ENCODE results near the gene ZNF609. TPM values are rescaled to one million over a fixed set of nuclear protein-coding genes. Genes with fewer than 3 reads are reported as not detected.
A peak's percentile ranks its signal among the peaks of the same experiment; 100 is the strongest.

The ZNF609 gene
- polyA plus RNA-seq, 2 of the 4 experiments (the other 2 are of a cell fraction): 19.6 to 39.9 TPM

GRCh38 chr15:64461721-64462162 lies 1.4 kb downstream of the ZNF609 start:
- DNase-seq (ENCODE audit: low read depth in 1 of 2, low spot score in 1 of 2) (peak; percentile 20 to 44), FAIRE-seq (no peak), ATAC-seq (peak; percentile 2 to 34; a peak in 3 of 6 replicates)
- WGBS (ENCODE audit: missing lambda C conversion rate): 23% methylated on average over 5 of the region's 5 CpGs
- Histone ChIP-seq H3K4me3 (peak overlapping the region; percentile 85), H3K9me3 (no peaks in the 10 kb centered on the region), H3K4me1 (peaks cover 48% of the 10 kb centered on the region), H3K4me2 (peak overlapping the region; percentile 84), H3K27ac (peak overlapping the region; percentile 98)
- ChIA-PET POLR2A (interaction anchor here (1.0 kb wide), 1 partner anchor 81 kb away, joined by 4 read pairs; no protein-coding TSS in a partner anchor), CTCF (interaction anchor here (0.5 to 1.5 kb wide), 8 partner anchors 8 to 266 kb away, joined by 3 to 6 read pairs (median 3); no protein-coding TSS in a partner anchor)
- 0 out of 5 replicates have a peak, but pooled peaks of 1 of the 2 experiments have one; percentile 6 for TF ChIP-seq JUN (IDR thresholded peaks at IDR 0.05)
- TF ChIP-seq PBX3 (IDR thresholded peaks at IDR 0.05): no peak

GRCh38 chr15:64462492-64462891 lies 2.1 kb downstream of the ZNF609 start:
- ATAC-seq (no peak), DNase-seq (ENCODE audit: low read depth in 1 of 2, low spot score in 1 of 2) (no peak), FAIRE-seq (no peak)
- Histone ChIP-seq H3K4me2 (peak overlapping the region; percentile 84), H3K4me3 (no peak overlapping the region), H3K27ac (peak overlapping the region in 1 of 2 experiments; percentile 98; a peak in 1 of 6 replicates), H3K9me3 (no peaks in the 10 kb centered on the region), H3K4me1 (peaks cover 48% of the 10 kb centered on the region)
- ChIA-PET CTCF (interaction anchor here (0.7 to 1.4 kb wide), 3 partner anchors 26 to 222 kb away, joined by 3 read pairs; no protein-coding TSS in a partner anchor), POLR2A (no interaction called here)
- TF ChIP-seq MAX (IDR thresholded peaks at IDR 0.05) (no peak), TFCP2L1 (CRISPR knock-in tag; IDR thresholded peaks at IDR 0.05) (no peak), RARB (CRISPR knock-in tag; IDR thresholded peaks at IDR 0.05) (no peak), RCOR1 (IDR thresholded peaks at IDR 0.05; ENCODE audit: low read depth, low read length) (no peak), HES2 (IDR thresholded peaks at IDR 0.05) (no peak)

GRCh38 chr15:64464276-64465005 lies 4.1 kb downstream of the ZNF609 start:
- CTCF ChIA-PET: interaction anchor here (0.6 to 2.3 kb wide), 3 partner anchors 14 to 217 kb away, joined by 3 to 7 read pairs (median 4); no protein-coding TSS in a partner anchor
- no peaks in the 10 kb centered on the region for H3K9me3 ChIP-seq
- H3K4me2 ChIP-seq: 0 out of 3 replicates have a peak overlapping the region, but pooled peaks have one; percentile 1
- POLR2A ChIA-PET: no interaction called here
- 86% methylated on average over 3 of the region's 3 CpGs for WGBS (ENCODE audit: missing lambda C conversion rate)
- no peak for TF ChIP-seq EHF (CRISPR knock-in tag; IDR thresholded peaks at IDR 0.05)
- no peak for TF ChIP-seq RAD21 (conservative IDR thresholded peaks at IDR 0.05 in 1 of 2, IDR thresholded peaks at IDR 0.05 in 1 of 2)
- no peak for TF ChIP-seq RARB (CRISPR knock-in tag; IDR thresholded peaks at IDR 0.05)
- TF ChIP-seq ESRRA (IDR thresholded peaks at IDR 0.05; ENCODE audit: borderline replicate concordance, low read length): no peak
- no peak for TF ChIP-seq SMC3 (IDR thresholded peaks at IDR 0.05)
- no peak for TF ChIP-seq MYC (IDR thresholded peaks at IDR 0.05; ENCODE audit: borderline replicate concordance, low read length)
- no peak for TF ChIP-seq EHMT2 (IDR thresholded peaks at IDR 0.05; ENCODE audit: low read depth)
- no peak for TF ChIP-seq MAZ (IDR thresholded peaks at IDR 0.05; ENCODE audit: borderline replicate concordance, low read depth, low read length)
- no peak for TF ChIP-seq KDM1A (IDR thresholded peaks at IDR 0.05; ENCODE audit: low read depth)
- TF ChIP-seq E2F6 (IDR thresholded peaks at IDR 0.05; ENCODE audit: borderline replicate concordance, low read depth): no peak
- TF ChIP-seq JUN (IDR thresholded peaks at IDR 0.05): no peak
- no peak for TF ChIP-seq CEBPB (IDR thresholded peaks at IDR 0.05)
- no peak for TF ChIP-seq POLR2AphosphoS2 (conservative IDR thresholded peaks at IDR 0.05; ENCODE audit: low read length)
- H3K27ac ChIP-seq: no peak overlapping the region
- no peak overlapping the region for H3K4me3 ChIP-seq
- no peak for ATAC-seq
- FAIRE-seq: no peak
- DNase-seq (ENCODE audit: low read depth in 1 of 2, low spot score in 1 of 2): no peak
- peaks cover 47% of the 10 kb centered on the region for H3K4me1 ChIP-seq

Data from A549 (cell line).